Measurements from ENCODE around the gene NEGR1.
A peak's percentile ranks its signal among the peaks of the same experiment; 100 is the strongest.

Gene NEGR1

DNA sequence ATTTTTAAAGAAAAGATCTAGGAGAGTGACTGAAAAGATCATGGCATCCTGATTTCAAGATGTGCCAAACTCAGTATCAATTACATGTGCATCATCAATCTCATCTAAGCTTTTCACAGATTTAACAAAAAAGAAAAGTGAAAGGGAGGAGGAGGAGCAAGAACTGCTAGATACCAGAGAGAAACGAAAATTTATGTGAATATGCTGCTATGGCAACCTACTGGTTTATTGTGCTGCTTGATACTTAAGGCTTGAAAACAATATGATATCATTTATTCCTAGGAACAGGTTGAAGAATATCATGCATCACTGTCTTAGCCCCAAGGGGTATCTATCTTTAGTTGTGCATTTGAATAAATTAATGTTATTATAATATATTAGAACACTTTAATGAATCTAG lies 683.0 kb downstream of the NEGR1 start:
- H3K27ac ChIP-seq = no peak overlapping the region
- TF ChIP-seq, protein P1, sequence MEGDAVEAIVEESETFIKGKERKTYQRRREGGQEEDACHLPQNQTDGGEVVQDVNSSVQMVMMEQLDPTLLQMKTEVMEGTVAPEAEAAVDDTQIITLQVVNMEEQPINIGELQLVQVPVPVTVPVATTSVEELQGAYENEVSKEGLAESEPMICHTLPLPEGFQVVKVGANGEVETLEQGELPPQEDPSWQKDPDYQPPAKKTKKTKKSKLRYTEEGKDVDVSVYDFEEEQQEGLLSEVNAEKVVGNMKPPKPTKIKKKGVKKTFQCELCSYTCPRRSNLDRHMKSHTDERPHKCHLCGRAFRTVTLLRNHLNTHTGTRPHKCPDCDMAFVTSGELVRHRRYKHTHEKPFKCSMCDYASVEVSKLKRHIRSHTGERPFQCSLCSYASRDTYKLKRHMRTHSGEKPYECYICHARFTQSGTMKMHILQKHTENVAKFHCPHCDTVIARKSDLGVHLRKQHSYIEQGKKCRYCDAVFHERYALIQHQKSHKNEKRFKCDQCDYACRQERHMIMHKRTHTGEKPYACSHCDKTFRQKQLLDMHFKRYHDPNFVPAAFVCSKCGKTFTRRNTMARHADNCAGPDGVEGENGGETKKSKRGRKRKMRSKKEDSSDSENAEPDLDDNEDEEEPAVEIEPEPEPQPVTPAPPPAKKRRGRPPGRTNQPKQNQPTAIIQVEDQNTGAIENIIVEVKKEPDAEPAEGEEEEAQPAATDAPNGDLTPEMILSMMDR (IDR thresholded peaks at IDR 0.05) = no peak

- TF ChIP-seq, protein P1 (IDR thresholded peaks at IDR 0.05) = peak; percentile 43
- TF ChIP-seq ZFX (IDR thresholded peaks at IDR 0.05; ENCODE audit: borderline replicate concordance) = no peak
- H3K27ac ChIP-seq = no peak overlapping the region
Measured at GRCh38 chr1:71593523-71593922, 688.8 kb downstream of the NEGR1 start.

DNA sequence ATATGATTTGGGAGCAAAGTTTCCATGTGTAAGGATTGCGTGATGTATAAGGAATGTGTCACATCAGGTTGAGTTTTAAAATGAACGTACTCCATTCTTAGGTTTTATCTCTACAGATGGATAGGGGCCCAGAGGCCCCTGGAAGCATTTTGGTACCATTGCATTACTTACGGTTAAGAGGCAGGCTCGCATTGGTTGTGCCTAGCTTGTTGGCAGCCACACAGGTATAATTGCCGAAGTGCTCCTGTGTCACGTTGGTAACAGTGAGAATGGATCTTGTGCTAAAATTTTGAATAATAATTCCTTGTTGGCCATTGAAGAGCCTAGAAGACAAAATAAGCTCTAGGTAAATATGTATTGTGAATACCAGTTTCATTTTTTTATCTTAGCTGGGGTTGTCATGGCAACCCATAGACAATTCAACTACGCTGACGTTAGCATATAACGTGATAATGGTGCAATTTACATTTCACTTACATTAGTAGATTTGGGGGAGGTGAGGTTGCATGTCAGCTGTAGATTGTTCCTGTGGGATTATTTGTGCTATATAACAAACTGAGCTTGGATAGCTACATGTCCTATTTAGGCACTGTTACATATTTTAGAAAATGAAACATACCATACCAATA lies 689.6 kb downstream of the NEGR1 start:
- no peak for TF ChIP-seq ZFX (IDR thresholded peaks at IDR 0.05; ENCODE audit: borderline replicate concordance)
- TF ChIP-seq, protein P1 (IDR thresholded peaks at IDR 0.05) = no peak
- H3K27ac ChIP-seq = no peak overlapping the region

DNA sequence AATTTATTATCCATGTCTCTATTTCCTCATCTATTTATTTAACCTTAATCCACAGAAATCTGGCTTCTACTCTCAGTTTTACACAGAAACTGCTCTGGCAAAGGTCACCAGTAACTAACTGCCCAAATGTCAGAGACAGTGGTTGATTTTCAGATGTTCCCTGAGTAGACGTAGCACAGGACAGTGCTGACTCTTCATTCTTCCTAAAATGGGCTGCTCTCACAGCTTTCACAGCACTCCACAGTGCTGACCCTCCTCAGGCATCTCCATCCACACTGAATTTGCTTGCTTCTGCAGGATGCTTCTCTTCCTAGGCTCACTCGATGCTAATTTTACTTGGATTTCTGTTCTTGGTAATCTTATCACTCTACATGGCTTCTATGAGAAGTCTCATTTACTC lies 693.3 kb downstream of the NEGR1 start:
- H3K27ac ChIP-seq = no peak overlapping the region
- TF ChIP-seq, protein P1 (IDR thresholded peaks at IDR 0.05) = no peak
- TF ChIP-seq ZFX (IDR thresholded peaks at IDR 0.05; ENCODE audit: borderline replicate concordance) = no peak

DNA sequence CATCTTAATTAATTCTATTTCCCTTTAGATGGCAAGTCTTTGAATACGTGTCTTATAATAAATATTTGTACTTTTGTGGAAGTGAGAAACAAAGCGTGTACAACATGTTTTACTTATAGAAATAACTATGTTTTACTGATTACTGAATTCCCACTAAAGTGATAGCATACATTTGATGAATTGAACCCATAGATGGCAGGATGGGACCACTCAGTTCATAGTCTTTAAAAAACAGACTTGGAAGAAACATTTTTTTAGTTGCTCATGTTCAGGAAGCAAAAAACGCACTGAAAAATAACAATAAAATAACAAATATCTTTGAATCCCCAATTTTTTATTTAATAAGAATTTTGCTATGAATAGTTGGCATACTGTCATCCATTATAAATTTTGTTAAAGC lies 694.4 kb downstream of the NEGR1 start:
- H3K27ac ChIP-seq = no peak overlapping the region
- TF ChIP-seq ZFX (IDR thresholded peaks at IDR 0.05; ENCODE audit: borderline replicate concordance) = no peak
- TF ChIP-seq, protein P1 (IDR thresholded peaks at IDR 0.05) = peak; percentile 49

GRCh38 chr1:71586030-71586429 lies 696.3 kb downstream of the NEGR1 start:
- H3K27ac ChIP-seq = no peak overlapping the region
- TF ChIP-seq ZFX (IDR thresholded peaks at IDR 0.05; ENCODE audit: borderline replicate concordance) = no peak
- TF ChIP-seq, protein P1 (IDR thresholded peaks at IDR 0.05) = no peak

GRCh38 chr1:71583756-71584155 lies 698.6 kb downstream of the NEGR1 start:
- no peak for TF ChIP-seq ZFX (IDR thresholded peaks at IDR 0.05; ENCODE audit: borderline replicate concordance)
- TF ChIP-seq, protein P1 (IDR thresholded peaks at IDR 0.05) = no peak
- H3K27ac ChIP-seq = no peak overlapping the region

Data from 22Rv1 (cell line).